Uterus (tissue), 2 donors: Measurements from ENCODE around the gene MISFA.

Experiments
- POLR2A ChIP-seq, 2 donors: fragments of 450-650 bp; IDR thresholded peaks; one replicate each; pipeline ENCODE4 v1.6.1; 2016; ENCODE audit warnings: antibody characterized with exemption in 2 of 2, mild to moderate bottlenecking in 1 of 2, moderate library complexity in 1 of 2
- TF ChIP-seq, protein P1 (sequence below), 4 experiments: fragments of 200-600 bp in 2 of 4; fragments of 450-650 bp in 2 of 4; sonication (generic) in 2 of 4; IDR thresholded peaks; one replicate each; pipeline ENCODE4 v1.5.1; 2016 to 2019; ENCODE audit warnings: antibody characterized with exemption in 4 of 4, mild to moderate bottlenecking in 2 of 4, moderate library complexity in 1 of 4

DNA sequence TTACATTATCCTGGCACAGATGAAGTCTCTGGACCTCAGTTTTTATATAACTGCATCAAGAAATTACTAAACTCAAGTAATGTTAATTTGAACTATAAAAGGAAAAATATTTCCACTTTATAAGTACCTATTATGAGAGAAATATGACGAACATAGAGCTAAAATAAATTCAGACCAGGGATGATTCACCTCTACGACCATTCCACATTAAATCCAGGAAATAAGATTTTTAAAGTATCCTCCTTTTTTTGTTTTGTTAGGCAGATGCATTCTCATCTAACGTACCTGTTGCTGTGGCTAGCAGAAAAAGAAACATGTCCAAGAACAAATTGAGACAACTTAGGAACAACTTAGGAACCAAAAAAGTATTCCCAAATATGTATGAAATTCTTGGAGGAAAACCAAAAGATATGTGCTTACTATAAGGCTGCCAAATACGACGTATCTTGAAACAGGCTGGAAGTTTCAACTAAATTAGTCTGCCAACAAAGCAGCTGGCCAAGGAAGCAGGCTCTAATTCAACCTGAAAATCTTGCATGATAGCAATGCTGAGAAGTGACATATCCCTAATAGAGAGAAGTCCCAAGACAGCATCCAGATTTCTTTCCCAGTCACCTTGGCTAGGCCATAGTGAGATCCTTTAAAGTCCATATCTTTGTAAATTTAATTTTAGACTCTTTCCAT, 18.9 kb downstream of the MISFA start:
- TF ChIP-seq, protein P1, sequence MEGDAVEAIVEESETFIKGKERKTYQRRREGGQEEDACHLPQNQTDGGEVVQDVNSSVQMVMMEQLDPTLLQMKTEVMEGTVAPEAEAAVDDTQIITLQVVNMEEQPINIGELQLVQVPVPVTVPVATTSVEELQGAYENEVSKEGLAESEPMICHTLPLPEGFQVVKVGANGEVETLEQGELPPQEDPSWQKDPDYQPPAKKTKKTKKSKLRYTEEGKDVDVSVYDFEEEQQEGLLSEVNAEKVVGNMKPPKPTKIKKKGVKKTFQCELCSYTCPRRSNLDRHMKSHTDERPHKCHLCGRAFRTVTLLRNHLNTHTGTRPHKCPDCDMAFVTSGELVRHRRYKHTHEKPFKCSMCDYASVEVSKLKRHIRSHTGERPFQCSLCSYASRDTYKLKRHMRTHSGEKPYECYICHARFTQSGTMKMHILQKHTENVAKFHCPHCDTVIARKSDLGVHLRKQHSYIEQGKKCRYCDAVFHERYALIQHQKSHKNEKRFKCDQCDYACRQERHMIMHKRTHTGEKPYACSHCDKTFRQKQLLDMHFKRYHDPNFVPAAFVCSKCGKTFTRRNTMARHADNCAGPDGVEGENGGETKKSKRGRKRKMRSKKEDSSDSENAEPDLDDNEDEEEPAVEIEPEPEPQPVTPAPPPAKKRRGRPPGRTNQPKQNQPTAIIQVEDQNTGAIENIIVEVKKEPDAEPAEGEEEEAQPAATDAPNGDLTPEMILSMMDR (IDR thresholded peaks at IDR 0.05), result no peak
- TF ChIP-seq POLR2A (IDR thresholded peaks at IDR 0.05), result no peak
